Hepatocyte (in vitro differentiated cells): Measurements from ENCODE around the gene ZFHX3.

Experiments
- CTCF ChIP-seq: fragments of 200-600 bp; sonication (generic); IDR thresholded peaks from 2 replicates; pipeline ENCODE4 v1.5.1; 2016; ENCODE audit warnings: antibody characterized with exemption, mild to moderate bottlenecking; ENCODE audit not compliant: poor library complexity
- EZH2 ChIP-seq: fragments of 200-600 bp; sonication (generic); IDR thresholded peaks from 2 replicates; pipeline ENCODE4 v1.6.1; 2016; ENCODE audit warnings: antibody characterized with exemption, mild to moderate bottlenecking, borderline replicate concordance

DNA sequence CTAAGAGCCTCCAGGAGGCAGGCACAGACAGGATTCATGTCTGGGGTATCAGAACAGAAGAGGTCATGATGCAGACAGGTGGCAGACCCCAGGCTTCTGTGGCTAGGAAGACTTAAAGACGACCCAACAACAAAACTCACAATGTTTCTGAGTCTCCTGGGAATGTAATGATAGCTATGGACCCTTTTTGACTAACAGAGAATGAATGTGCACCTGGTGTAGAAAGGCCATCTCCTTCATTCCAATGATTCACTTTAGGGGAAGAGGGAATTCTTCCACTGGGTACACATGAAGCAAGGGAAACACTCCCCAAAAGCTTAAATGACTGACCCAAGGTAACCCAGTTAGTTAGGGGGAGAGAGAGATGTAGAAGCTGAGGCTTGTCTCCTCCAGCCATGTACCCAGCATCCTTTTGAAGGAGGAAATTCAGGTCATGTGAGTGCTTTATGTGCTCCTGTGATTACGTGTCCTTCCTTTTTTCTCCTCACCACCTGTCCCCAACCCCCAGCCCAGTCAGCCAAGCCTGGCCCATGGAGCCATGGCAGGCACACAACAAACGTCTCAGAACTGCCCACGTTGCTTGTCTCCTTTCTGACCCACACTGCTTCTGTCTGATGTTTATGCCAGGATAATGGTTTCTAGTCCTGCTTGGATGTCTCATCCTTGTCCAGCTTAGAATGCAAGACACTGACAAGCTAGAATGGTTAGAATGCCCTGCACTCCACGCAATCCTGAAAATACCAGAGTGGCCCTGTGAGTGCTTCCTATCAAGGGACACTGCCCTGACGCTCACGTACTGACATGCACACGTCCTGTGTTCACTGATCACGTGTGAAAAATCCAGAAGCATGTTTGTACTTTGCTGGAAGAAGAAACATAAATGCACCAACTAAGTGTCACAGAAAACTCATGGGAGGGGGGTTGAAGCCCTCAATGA lies 156.4 kb downstream of the ZFHX3 start:
- TF ChIP-seq CTCF (no peak), EZH2 (no peak)
